Tibial nerve (tissue), 4 donors: ENCODE results near the gene BCL2.

ENCODE experiments used
- EP300 ChIP-seq, 2 donors: sonication (generic); formaldehyde crosslinking; IDR thresholded peaks; one replicate each; pipeline ENCODE4 v1.6.1; 2017; ENCODE audit warnings: antibody characterized with exemption in 2 of 2, mild to moderate bottlenecking in 1 of 2
- POLR2A ChIP-seq, 2 donors: fragments of 450-650 bp; IDR thresholded peaks; one replicate each; pipeline ENCODE4 v1.6.1; 2017; ENCODE audit warnings: antibody characterized with exemption in 2 of 2, mild to moderate bottlenecking in 2 of 2, moderate library complexity in 2 of 2
- TF ChIP-seq, protein P1 (sequence below), 5 experiments: fragments of 200-600 bp in 3 of 5; fragments of 450-650 bp in 2 of 5; sonication (generic) in 3 of 5; IDR thresholded peaks; one replicate each; pipeline ENCODE4 v1.5.1; 2016 to 2019; ENCODE audit warnings: antibody characterized with exemption in 5 of 5, mild to moderate bottlenecking in 3 of 5, moderate library complexity in 2 of 5

DNA sequence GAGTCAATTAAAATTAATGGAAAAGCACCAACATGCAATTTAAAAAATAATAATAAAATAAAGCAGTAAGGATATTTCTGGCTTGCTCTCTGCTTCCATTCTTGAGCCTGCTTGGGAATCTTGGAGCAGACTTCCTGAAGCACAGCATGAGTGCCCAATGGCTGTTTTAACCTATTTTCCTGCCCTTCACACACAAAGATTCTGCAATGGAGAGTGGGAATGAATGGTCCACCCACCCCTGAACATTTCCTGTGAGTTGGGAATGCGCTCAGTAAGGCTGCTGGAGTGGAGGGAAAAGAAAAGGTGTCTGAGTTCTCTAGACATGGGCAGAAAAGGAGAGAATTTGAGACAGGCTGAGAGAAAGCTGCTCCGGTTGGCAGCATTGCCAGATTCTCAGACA lies 140.6 kb downstream of the BCL2 start:
- TF ChIP-seq, protein P1, sequence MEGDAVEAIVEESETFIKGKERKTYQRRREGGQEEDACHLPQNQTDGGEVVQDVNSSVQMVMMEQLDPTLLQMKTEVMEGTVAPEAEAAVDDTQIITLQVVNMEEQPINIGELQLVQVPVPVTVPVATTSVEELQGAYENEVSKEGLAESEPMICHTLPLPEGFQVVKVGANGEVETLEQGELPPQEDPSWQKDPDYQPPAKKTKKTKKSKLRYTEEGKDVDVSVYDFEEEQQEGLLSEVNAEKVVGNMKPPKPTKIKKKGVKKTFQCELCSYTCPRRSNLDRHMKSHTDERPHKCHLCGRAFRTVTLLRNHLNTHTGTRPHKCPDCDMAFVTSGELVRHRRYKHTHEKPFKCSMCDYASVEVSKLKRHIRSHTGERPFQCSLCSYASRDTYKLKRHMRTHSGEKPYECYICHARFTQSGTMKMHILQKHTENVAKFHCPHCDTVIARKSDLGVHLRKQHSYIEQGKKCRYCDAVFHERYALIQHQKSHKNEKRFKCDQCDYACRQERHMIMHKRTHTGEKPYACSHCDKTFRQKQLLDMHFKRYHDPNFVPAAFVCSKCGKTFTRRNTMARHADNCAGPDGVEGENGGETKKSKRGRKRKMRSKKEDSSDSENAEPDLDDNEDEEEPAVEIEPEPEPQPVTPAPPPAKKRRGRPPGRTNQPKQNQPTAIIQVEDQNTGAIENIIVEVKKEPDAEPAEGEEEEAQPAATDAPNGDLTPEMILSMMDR (IDR thresholded peaks at IDR 0.05) = no peak
- no peak for TF ChIP-seq EP300 (IDR thresholded peaks at IDR 0.05)
- no peak for TF ChIP-seq POLR2A (IDR thresholded peaks at IDR 0.05)
